GM12878 (cell line): ENCODE data around the gene GLTP.

ENCODE experiments used
- CREB1 ChIP-seq: IDR thresholded peaks from 2 replicates; pipeline ENCODE4 v1.6.1; 2012; ENCODE audit warnings: low read depth, mild to moderate bottlenecking, inconsistent platforms
- EZH2 ChIP-seq: IDR thresholded peaks from 2 replicates; pipeline ENCODE4 v1.6.1; 2012; ENCODE audit warnings: low read depth, mild to moderate bottlenecking, control low read depth, inconsistent platforms, low read length, borderline replicate concordance; ENCODE audit not compliant: control insufficient read depth
- MXI1 ChIP-seq: fragments of 150-350 bp; IDR thresholded peaks from 2 replicates; pipeline ENCODE4 v1.6.1; 2011; ENCODE audit warnings: low read depth, mild to moderate bottlenecking, inconsistent platforms, low read length, improper control_type of control experiment
- POLR2A ChIP-seq: IDR thresholded peaks from 2 replicates; pipeline ENCODE4 v1.6.1; 2011; ENCODE audit warnings: low read depth, mild to moderate bottlenecking, low read length
- SIN3A ChIP-seq: IDR thresholded peaks from 2 replicates; pipeline ENCODE4 v1.6.1; 2012; ENCODE audit warnings: low read depth, low read length, improper control_type of control experiment
- SMC3 ChIP-seq: IDR thresholded peaks from 2 replicates; pipeline ENCODE4 v1.6.1; 2011; ENCODE audit warnings: low read length, improper control_type of control experiment, borderline replicate concordance
- SP1 ChIP-seq: IDR thresholded peaks from one replicate; pipeline ENCODE4 v1.6.1; 2011; ENCODE audit warnings: low read depth, low read length
- SREBF1 ChIP-seq: IDR thresholded peaks from 2 replicates; pipeline ENCODE4 v1.6.1; 2012; ENCODE audit warnings: mild to moderate bottlenecking, low read length
- TAF1 ChIP-seq: IDR thresholded peaks from 2 replicates; pipeline ENCODE4 v1.6.1; 2011; ENCODE audit warnings: mild to moderate bottlenecking, low read depth, low read length, borderline replicate concordance
- TCF12 ChIP-seq: IDR thresholded peaks from 2 replicates; pipeline ENCODE4 v1.6.1; 2011; ENCODE audit warnings: low read depth, mild to moderate bottlenecking, low read length
- TF ChIP-seq, protein P1 (sequence below), 3 experiments: IDR thresholded peaks in 2 of 3; conservative IDR thresholded peaks in 1 of 3; 2 replicates each; pipeline ENCODE4 v1.5.1; 2011; ENCODE audit warnings: low read depth in 3 of 3, low read length in 3 of 3, mild to moderate bottlenecking in 3 of 3, control low read depth in 2 of 3, moderate library complexity in 2 of 3, inconsistent platforms in 1 of 3, mixed read lengths in 1 of 3; ENCODE audit not compliant: control insufficient read depth in 2 of 3, insufficient read depth in 1 of 3; ENCODE audit errors: extremely low read depth in 1 of 3
- TF ChIP-seq, protein P2 (sequence below): fragments of 450-650 bp; IDR thresholded peaks from 2 replicates; pipeline ENCODE4 v1.6.1; 2016; ENCODE audit warnings: mild to moderate bottlenecking
- TF ChIP-seq, protein P3 (sequence below): IDR thresholded peaks from 2 replicates; pipeline ENCODE4 v1.6.1; 2012; ENCODE audit warnings: mild to moderate bottlenecking, low read depth, low read length
- TF ChIP-seq, protein P4 (sequence below): fragments of 450-650 bp; IDR thresholded peaks from 2 replicates; pipeline ENCODE4 v1.6.1; 2017; ENCODE audit warnings: mild to moderate bottlenecking, moderate library complexity

DNA sequence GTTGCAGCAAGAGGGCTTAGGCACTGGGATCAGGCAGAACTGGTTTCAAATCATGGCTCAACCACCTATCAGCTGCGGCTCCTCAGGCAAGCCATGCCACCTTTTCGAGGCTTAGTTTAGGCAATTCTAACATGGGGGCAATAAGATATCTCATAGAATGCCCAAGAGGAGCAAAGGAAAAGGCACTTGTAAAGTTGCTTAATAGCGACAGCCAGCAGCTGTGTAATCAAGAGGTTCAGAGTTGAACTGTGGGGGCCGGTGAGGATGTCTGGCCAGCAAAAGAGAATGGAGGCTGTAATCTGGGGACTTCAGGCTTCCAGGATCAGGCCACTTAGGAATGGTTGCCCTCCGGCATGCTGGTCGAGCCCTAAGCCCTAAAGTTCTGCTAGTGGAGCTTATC, 16.7 kb upstream of the GLTP start:
- TF ChIP-seq, protein P1, sequence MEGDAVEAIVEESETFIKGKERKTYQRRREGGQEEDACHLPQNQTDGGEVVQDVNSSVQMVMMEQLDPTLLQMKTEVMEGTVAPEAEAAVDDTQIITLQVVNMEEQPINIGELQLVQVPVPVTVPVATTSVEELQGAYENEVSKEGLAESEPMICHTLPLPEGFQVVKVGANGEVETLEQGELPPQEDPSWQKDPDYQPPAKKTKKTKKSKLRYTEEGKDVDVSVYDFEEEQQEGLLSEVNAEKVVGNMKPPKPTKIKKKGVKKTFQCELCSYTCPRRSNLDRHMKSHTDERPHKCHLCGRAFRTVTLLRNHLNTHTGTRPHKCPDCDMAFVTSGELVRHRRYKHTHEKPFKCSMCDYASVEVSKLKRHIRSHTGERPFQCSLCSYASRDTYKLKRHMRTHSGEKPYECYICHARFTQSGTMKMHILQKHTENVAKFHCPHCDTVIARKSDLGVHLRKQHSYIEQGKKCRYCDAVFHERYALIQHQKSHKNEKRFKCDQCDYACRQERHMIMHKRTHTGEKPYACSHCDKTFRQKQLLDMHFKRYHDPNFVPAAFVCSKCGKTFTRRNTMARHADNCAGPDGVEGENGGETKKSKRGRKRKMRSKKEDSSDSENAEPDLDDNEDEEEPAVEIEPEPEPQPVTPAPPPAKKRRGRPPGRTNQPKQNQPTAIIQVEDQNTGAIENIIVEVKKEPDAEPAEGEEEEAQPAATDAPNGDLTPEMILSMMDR (IDR thresholded peaks at IDR 0.05 in 2 of 3, conservative IDR thresholded peaks at IDR 0.05 in 1 of 3; ENCODE audit: control insufficient read depth in 2 of 3, extremely low read depth in 1 of 3, insufficient read depth in 1 of 3, low read depth in 3 of 3, low read length in 3 of 3), result no peak
- TF ChIP-seq MXI1 (no peak), CREB1 (no peak), SMC3 (no peak), POLR2A (no peak), EZH2 (no peak), SIN3A (no peak), SREBF1 (no peak), TAF1 (no peak), TCF12 (no peak), SP1 (no peak)
- TF ChIP-seq, protein P2, sequence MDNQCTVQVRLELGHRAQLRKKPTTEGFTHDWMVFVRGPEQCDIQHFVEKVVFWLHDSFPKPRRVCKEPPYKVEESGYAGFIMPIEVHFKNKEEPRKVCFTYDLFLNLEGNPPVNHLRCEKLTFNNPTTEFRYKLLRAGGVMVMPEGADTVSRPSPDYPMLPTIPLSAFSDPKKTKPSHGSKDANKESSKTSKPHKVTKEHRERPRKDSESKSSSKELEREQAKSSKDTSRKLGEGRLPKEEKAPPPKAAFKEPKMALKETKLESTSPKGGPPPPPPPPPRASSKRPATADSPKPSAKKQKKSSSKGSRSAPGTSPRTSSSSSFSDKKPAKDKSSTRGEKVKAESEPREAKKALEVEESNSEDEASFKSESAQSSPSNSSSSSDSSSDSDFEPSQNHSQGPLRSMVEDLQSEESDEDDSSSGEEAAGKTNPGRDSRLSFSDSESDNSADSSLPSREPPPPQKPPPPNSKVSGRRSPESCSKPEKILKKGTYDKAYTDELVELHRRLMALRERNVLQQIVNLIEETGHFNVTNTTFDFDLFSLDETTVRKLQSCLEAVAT, result no peak
- TF ChIP-seq, protein P3, sequence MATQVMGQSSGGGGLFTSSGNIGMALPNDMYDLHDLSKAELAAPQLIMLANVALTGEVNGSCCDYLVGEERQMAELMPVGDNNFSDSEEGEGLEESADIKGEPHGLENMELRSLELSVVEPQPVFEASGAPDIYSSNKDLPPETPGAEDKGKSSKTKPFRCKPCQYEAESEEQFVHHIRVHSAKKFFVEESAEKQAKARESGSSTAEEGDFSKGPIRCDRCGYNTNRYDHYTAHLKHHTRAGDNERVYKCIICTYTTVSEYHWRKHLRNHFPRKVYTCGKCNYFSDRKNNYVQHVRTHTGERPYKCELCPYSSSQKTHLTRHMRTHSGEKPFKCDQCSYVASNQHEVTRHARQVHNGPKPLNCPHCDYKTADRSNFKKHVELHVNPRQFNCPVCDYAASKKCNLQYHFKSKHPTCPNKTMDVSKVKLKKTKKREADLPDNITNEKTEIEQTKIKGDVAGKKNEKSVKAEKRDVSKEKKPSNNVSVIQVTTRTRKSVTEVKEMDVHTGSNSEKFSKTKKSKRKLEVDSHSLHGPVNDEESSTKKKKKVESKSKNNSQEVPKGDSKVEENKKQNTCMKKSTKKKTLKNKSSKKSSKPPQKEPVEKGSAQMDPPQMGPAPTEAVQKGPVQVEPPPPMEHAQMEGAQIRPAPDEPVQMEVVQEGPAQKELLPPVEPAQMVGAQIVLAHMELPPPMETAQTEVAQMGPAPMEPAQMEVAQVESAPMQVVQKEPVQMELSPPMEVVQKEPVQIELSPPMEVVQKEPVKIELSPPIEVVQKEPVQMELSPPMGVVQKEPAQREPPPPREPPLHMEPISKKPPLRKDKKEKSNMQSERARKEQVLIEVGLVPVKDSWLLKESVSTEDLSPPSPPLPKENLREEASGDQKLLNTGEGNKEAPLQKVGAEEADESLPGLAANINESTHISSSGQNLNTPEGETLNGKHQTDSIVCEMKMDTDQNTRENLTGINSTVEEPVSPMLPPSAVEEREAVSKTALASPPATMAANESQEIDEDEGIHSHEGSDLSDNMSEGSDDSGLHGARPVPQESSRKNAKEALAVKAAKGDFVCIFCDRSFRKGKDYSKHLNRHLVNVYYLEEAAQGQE, result no peak
- TF ChIP-seq, protein P4, sequence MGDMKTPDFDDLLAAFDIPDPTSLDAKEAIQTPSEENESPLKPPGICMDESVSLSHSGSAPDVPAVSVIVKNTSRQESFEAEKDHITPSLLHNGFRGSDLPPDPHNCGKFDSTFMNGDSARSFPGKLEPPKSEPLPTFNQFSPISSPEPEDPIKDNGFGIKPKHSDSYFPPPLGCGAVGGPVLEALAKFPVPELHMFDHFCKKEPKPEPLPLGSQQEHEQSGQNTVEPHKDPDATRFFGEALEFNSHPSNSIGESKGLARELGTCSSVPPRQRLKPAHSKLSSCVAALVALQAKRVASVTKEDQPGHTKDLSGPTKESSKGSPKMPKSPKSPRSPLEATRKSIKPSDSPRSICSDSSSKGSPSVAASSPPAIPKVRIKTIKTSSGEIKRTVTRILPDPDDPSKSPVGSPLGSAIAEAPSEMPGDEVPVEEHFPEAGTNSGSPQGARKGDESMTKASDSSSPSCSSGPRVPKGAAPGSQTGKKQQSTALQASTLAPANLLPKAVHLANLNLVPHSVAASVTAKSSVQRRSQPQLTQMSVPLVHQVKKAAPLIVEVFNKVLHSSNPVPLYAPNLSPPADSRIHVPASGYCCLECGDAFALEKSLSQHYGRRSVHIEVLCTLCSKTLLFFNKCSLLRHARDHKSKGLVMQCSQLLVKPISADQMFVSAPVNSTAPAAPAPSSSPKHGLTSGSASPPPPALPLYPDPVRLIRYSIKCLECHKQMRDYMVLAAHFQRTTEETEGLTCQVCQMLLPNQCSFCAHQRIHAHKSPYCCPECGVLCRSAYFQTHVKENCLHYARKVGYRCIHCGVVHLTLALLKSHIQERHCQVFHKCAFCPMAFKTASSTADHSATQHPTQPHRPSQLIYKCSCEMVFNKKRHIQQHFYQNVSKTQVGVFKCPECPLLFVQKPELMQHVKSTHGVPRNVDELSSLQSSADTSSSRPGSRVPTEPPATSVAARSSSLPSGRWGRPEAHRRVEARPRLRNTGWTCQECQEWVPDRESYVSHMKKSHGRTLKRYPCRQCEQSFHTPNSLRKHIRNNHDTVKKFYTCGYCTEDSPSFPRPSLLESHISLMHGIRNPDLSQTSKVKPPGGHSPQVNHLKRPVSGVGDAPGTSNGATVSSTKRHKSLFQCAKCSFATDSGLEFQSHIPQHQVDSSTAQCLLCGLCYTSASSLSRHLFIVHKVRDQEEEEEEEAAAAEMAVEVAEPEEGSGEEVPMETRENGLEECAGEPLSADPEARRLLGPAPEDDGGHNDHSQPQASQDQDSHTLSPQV, result no peak
